Mesendoderm (in vitro differentiated cells): ENCODE data around the gene TSC1.

Experiments
- DNase-seq: peaks from one replicate; pipeline ENCODE4 v3.0.0; 2013
- H2AK5ac ChIP-seq: 2 replicates; pipeline ENCODE4 v1.6.1; 2013; ENCODE audit warnings: low read length, inconsistent platforms
- H2BK120ac ChIP-seq: 2 replicates; pipeline ENCODE4 v1.6.1; 2013; ENCODE audit warnings: low read depth, mild to moderate bottlenecking, low read length, moderate library complexity, mixed read lengths
- H2BK15ac ChIP-seq: replicated peaks from 2 replicates; pipeline ENCODE4 v1.6.1; 2013; ENCODE audit warnings: low read depth, mild to moderate bottlenecking, moderate library complexity
- H2BK5ac ChIP-seq: 2 replicates; pipeline ENCODE4 v1.6.1; 2013; ENCODE audit warnings: low read length, inconsistent platforms
- H3K18ac ChIP-seq: 2 replicates; pipeline ENCODE4 v1.6.1; 2013; ENCODE audit warnings: mild to moderate bottlenecking, low read length, mixed read lengths
- H3K23ac ChIP-seq: one replicate; pipeline ENCODE4 v1.6.1; 2013; ENCODE audit warnings: low read length
- H3K27ac ChIP-seq: 2 replicates; pipeline ENCODE4 v1.5.1; 2013; ENCODE audit warnings: low read depth, mild to moderate bottlenecking, inconsistent platforms, low read length, moderate library complexity
- H3K27me3 ChIP-seq: 2 replicates; pipeline ENCODE4 v1.6.1; 2013; ENCODE audit warnings: low read length, control low read depth, mild to moderate bottlenecking, inconsistent platforms; ENCODE audit not compliant: insufficient read depth, poor library complexity
- H3K36me3 ChIP-seq: 2 replicates; pipeline ENCODE4 v1.6.1; 2013; ENCODE audit warnings: low read length, inconsistent platforms; ENCODE audit not compliant: control insufficient read depth, insufficient read depth
- H3K4ac ChIP-seq: one replicate; pipeline ENCODE4 v1.6.1; 2013; ENCODE audit warnings: low read depth, mild to moderate bottlenecking, low read length, moderate library complexity
- H3K4me1 ChIP-seq: 2 replicates; pipeline ENCODE4 v1.6.1; 2013; ENCODE audit warnings: low read depth, low read length, inconsistent platforms; ENCODE audit not compliant: control insufficient read depth
- H3K4me2 ChIP-seq: 2 replicates; pipeline ENCODE4 v1.6.1; 2013; ENCODE audit warnings: low read length
- H3K4me3 ChIP-seq: 2 replicates; pipeline ENCODE4 v1.5.1; 2013; ENCODE audit warnings: mild to moderate bottlenecking, low read length
- H3K56ac ChIP-seq: one replicate; pipeline ENCODE4 v1.6.1; 2013; ENCODE audit warnings: low read length
- H3K79me1 ChIP-seq: 2 replicates; pipeline ENCODE4 v1.6.1; 2013; ENCODE audit warnings: low read length, inconsistent platforms
- H3K79me2 ChIP-seq: 2 replicates; pipeline ENCODE4 v1.6.1; 2013; ENCODE audit warnings: mild to moderate bottlenecking, low read length; ENCODE audit not compliant: control insufficient read depth, insufficient read depth
- H3K9ac ChIP-seq: 2 replicates; pipeline ENCODE4 v1.6.1; 2013; ENCODE audit warnings: low read length, inconsistent platforms
- H4K5ac ChIP-seq: one replicate; pipeline ENCODE4 v1.6.1; 2013; ENCODE audit warnings: low read length
- H4K8ac ChIP-seq: one replicate; pipeline ENCODE4 v1.6.1; 2013; ENCODE audit warnings: low read depth, mild to moderate bottlenecking, control low read depth, low read length, moderate library complexity
- WGBS: extraction: QIAGEN DNeasy Blood & Tissue Kit; methylation state at CpG from one replicate; pipeline ENCODE4 v1.1.7; 2013; ENCODE audit warnings: low lambda C conversion rate, missing lambda C conversion rate; ENCODE audit not compliant: insufficient coverage; ENCODE audit errors: extremely low coverage; 5-methylcytosine and 5-hydroxymethylcytosine counted together

Gene TSC1

GRCh38 chr9:132896264-132896663, 48.2 kb downstream of the TSC1 start:
- Histone ChIP-seq H3K4me2 (no peak overlapping the region), H3K4me3 (no peak overlapping the region), H4K8ac (no peak overlapping the region), H2BK5ac (no peak overlapping the region), H2BK120ac (no peak overlapping the region), H3K36me3 (peaks cover 10% of the 10 kb centered on the region), H3K79me1 (no peaks in the 10 kb centered on the region), H4K5ac (no peak overlapping the region), H3K79me2 (no peaks in the 10 kb centered on the region), H3K4ac (no peak overlapping the region), H3K4me1 (no peaks in the 10 kb centered on the region), H3K27ac (no peak overlapping the region), H2AK5ac (no peak overlapping the region), H3K27me3 (no peaks in the 10 kb centered on the region), H3K18ac (no peak overlapping the region), H3K23ac (no peak overlapping the region), H2BK15ac (no peak overlapping the region), H3K56ac (no peak overlapping the region), H3K9ac (no peak overlapping the region)
- DNase-seq = no peak
- WGBS = no CpG with 5 or more reads among the region's 13 CpGs

GRCh38 chr9:132894862-132895835, 49.3 kb downstream of the TSC1 start:
- peaks cover 8% of the 10 kb centered on the region for H3K36me3 ChIP-seq
- no peak overlapping the region for H4K5ac ChIP-seq
- no peak overlapping the region for H3K4ac ChIP-seq
- no peak overlapping the region for H3K27ac ChIP-seq
- H3K79me2 ChIP-seq = no peaks in the 10 kb centered on the region
- H2BK15ac ChIP-seq = no peak overlapping the region
- H2AK5ac ChIP-seq = no peak overlapping the region
- H3K4me1 ChIP-seq = no peaks in the 10 kb centered on the region
- H2BK120ac ChIP-seq = no peak overlapping the region
- H3K79me1 ChIP-seq = no peaks in the 10 kb centered on the region
- H3K18ac ChIP-seq = no peak overlapping the region
- no peak overlapping the region for H2BK5ac ChIP-seq
- no peak overlapping the region for H3K4me2 ChIP-seq
- no peak for DNase-seq
- H3K27me3 ChIP-seq = no peaks in the 10 kb centered on the region
- no CpG with 5 or more reads among the region's 9 CpGs for WGBS
- no peak overlapping the region for H4K8ac ChIP-seq
- H3K4me3 ChIP-seq = no peak overlapping the region
- H3K9ac ChIP-seq = no peak overlapping the region
- no peak overlapping the region for H3K23ac ChIP-seq
- H3K56ac ChIP-seq = no peak overlapping the region

GRCh38 chr9:132894346-132894745, 50.1 kb downstream of the TSC1 start:
- Histone ChIP-seq H2BK5ac (no peak overlapping the region), H3K4me1 (no peaks in the 10 kb centered on the region), H2AK5ac (no peak overlapping the region), H4K5ac (no peak overlapping the region), H3K18ac (no peak overlapping the region), H3K4ac (no peak overlapping the region), H3K27me3 (no peaks in the 10 kb centered on the region), H2BK15ac (no peak overlapping the region), H3K9ac (no peak overlapping the region), H3K4me3 (no peak overlapping the region), H3K27ac (no peak overlapping the region), H3K23ac (no peak overlapping the region), H2BK120ac (no peak overlapping the region), H3K79me1 (no peaks in the 10 kb centered on the region), H3K4me2 (no peak overlapping the region), H3K56ac (no peak overlapping the region), H3K36me3 (peaks cover 8% of the 10 kb centered on the region), H4K8ac (no peak overlapping the region), H3K79me2 (no peaks in the 10 kb centered on the region)
- DNase-seq = no peak
- WGBS = no CpG with 5 or more reads among the region's 5 CpGs

- H3K4me3 ChIP-seq = no peak overlapping the region
- WGBS = no CpG with 5 or more reads among the region's 9 CpGs
Measured at GRCh38 chr9:132892400-132892799, 52.0 kb downstream of the TSC1 start.

GRCh38 chr9:132888151-132888550, 56.3 kb downstream of the TSC1 start:
- H2BK15ac ChIP-seq = no peak overlapping the region

More at GRCh38 chr9:132892400-132892799, 52.0 kb downstream of the TSC1 start:
- Histone ChIP-seq H3K79me1 (no peaks in the 10 kb centered on the region), H3K23ac (no peak overlapping the region), H3K56ac (no peak overlapping the region), H3K18ac (no peak overlapping the region), H4K8ac (no peak overlapping the region), H3K36me3 (peaks cover 7% of the 10 kb centered on the region), H4K5ac (no peak overlapping the region), H3K27me3 (no peaks in the 10 kb centered on the region), H3K4me2 (no peak overlapping the region), H2BK5ac (no peak overlapping the region), H2BK15ac (no peak overlapping the region), H3K79me2 (no peaks in the 10 kb centered on the region), H2AK5ac (no peak overlapping the region), H3K4me1 (no peaks in the 10 kb centered on the region), H2BK120ac (no peak overlapping the region), H3K27ac (no peak overlapping the region), H3K4ac (no peak overlapping the region), H3K9ac (no peak overlapping the region)
- DNase-seq = no peak

More at GRCh38 chr9:132888151-132888550, 56.3 kb downstream of the TSC1 start:
- no peaks in the 10 kb centered on the region for H3K4me1 ChIP-seq
- no peak overlapping the region for H3K27ac ChIP-seq
- H3K23ac ChIP-seq = no peak overlapping the region
- no peaks in the 10 kb centered on the region for H3K36me3 ChIP-seq
- H2AK5ac ChIP-seq = no peak overlapping the region
- H3K56ac ChIP-seq = no peak overlapping the region
- no peak overlapping the region for H2BK120ac ChIP-seq
- H3K4me2 ChIP-seq = no peak overlapping the region
- H3K4ac ChIP-seq = no peak overlapping the region
- H4K8ac ChIP-seq = no peak overlapping the region
- no CpG with 5 or more reads among the region's 18 CpGs for WGBS
- no peaks in the 10 kb centered on the region for H3K79me2 ChIP-seq
- no peak overlapping the region for H3K9ac ChIP-seq
- H3K79me1 ChIP-seq = no peaks in the 10 kb centered on the region
- DNase-seq = no peak
- no peak overlapping the region for H3K18ac ChIP-seq
- no peak overlapping the region for H3K4me3 ChIP-seq
- no peak overlapping the region for H2BK5ac ChIP-seq
- no peak overlapping the region for H4K5ac ChIP-seq
- H3K27me3 ChIP-seq = no peaks in the 10 kb centered on the region
